ENCODE measurements around the gene CBFA2T3.

GRCh38 chr16:88995746-88996535 lies 18.9 kb upstream of the CBFA2T3 start:
- TF ChIP-seq POLR2A (IDR thresholded peaks at IDR 0.05) (no peak), POLR2AphosphoS5 (IDR thresholded peaks at IDR 0.05) (no peak)

All from spleen (tissue), 3 donors.